ENCODE measurements around the gene SLF2. TPM values are rescaled to one million over a fixed set of nuclear protein-coding genes. Genes with fewer than 3 reads are reported as not detected.

The SLF2 gene
- total RNA-seq, 2 donors from 2014 or later, result 15.1 to 21.9 TPM

- Histone ChIP-seq H3K4me1 (peaks cover 21% of the 10 kb centered on the region), H3K27ac (peak overlapping the region; percentile 95), H3K4me3 (peak overlapping the region; percentile 89), H3K9me3 (no peaks in the 10 kb centered on the region), H3K36me3 (peaks cover 4% of the 10 kb centered on the region), H3K27me3 (no peaks in the 10 kb centered on the region), H3K9ac (ENCODE audit: low read depth in 2 of 2, low read length in 2 of 2) (peak overlapping the region; percentile 96 to 97)
- intact Hi-C loops (cut with DNase I), result no loop called here
- peak; percentile 90 for DNase-seq
- TF ChIP-seq CTCF (IDR thresholded peaks at IDR 0.05), result peak; percentile 97
Measured at GRCh38 chr10:100997360-100998182, 84.8 kb downstream of the SLF2 start.

DNA sequence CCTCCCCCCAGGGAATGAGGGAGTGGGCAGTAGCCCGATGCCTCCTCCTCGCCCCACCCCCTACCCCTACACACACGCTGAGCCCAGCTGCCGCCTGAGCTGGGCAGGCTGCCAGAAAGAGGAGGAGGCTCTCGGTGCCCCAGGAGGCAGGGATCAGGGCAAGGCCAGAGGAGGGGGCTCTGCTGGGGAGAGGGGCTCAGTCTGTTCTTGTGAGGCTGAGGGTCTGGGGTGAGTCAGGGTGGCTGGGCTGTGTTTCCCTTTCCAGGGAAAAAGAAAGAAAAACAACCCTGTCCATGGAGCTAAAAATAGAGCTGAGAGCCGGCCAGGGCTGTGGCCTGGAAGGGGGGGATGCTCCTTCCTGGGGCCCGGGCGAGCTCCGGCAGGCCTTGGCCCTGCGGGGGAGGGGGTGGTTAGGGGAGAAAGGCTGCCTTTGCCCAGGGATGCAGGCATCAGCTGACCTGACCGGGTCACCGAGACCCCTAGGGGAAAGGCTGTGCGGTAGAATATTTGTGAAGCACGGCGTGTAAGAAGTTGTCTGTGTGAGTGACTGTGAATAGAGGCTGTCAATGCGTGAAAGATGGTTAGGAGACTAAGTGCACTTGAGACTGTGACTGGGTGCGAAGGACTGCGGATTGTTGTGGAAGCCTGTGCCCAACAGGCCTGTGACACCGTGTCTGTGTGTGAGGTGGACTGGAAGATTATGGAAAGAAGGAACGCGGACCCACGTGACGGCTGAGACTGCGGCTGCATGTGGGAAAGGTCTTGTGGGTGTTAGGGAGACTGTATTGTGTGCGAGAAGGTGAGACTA is 85.6 kb downstream of the SLF2 start:
- Histone ChIP-seq H3K4me1 (peaks cover 21% of the 10 kb centered on the region), H3K9ac (ENCODE audit: low read depth in 2 of 2, low read length in 2 of 2) (peak overlapping the region; percentile 96 to 97), H3K27me3 (no peaks in the 10 kb centered on the region), H3K27ac (peak overlapping the region; percentile 95), H3K9me3 (no peaks in the 10 kb centered on the region), H3K36me3 (peaks cover under 1% of the 10 kb centered on the region), H3K4me3 (peak overlapping the region; percentile 89)
- DNase-seq, result peak; percentile 93
- intact Hi-C loops (cut with DNase I), result no loop called here
- TF ChIP-seq CTCF (IDR thresholded peaks at IDR 0.05), result no peak

- peak overlapping the region; percentile 89 for H3K4me3 ChIP-seq
Measured at GRCh38 chr10:100998991-100999741, 86.4 kb downstream of the SLF2 start.

GRCh38 chr10:100999742-101000126 is 87.0 kb downstream of the SLF2 start, which contains the start of gene LZTS2:
Gene LZTS2, plus strand, starts transcription at chr10:100999808. Its CDS starts 2,731 bp downstream, at chr10:101002539.
- H3K9ac ChIP-seq (ENCODE audit: low read depth in 2 of 2, low read length in 2 of 2), result peak within 1 kb of the TSS; percentile 96 to 97
- H3K4me3 ChIP-seq, result peak within 1 kb of the TSS; percentile 89
- intact Hi-C loops (cut with DNase I), result no loop called here
- no peak for DNase-seq
- peak within 1 kb of the TSS; percentile 95 for H3K27ac ChIP-seq
- H3K36me3 ChIP-seq, result no peaks in the 10 kb centered on the region
- no peaks in the 10 kb centered on the region for H3K9me3 ChIP-seq
- no peaks in the 10 kb centered on the region for H3K27me3 ChIP-seq
- no peak for TF ChIP-seq CTCF (IDR thresholded peaks at IDR 0.05)
- H3K4me1 ChIP-seq, result peaks cover 21% of the 10 kb centered on the region

More at GRCh38 chr10:100998991-100999741, 86.4 kb downstream of the SLF2 start:
- Histone ChIP-seq H3K27me3 (no peaks in the 10 kb centered on the region), H3K9me3 (no peaks in the 10 kb centered on the region), H3K27ac (peak overlapping the region; percentile 95), H3K9ac (ENCODE audit: low read depth in 2 of 2, low read length in 2 of 2) (peak overlapping the region; percentile 96 to 97), H3K36me3 (no peaks in the 10 kb centered on the region), H3K4me1 (peaks cover 21% of the 10 kb centered on the region)
- peak; percentile 81 for DNase-seq
- intact Hi-C loops (cut with DNase I), result no loop called here
- TF ChIP-seq CTCF (IDR thresholded peaks at IDR 0.05), result peak; percentile 93
